Prostate gland (tissue), 2 donors: ENCODE measurements around the gene PROS1.
"Not testable (repeated sequence)": the region's sequence is repeated elsewhere in the genome, so short reads cannot be mapped to it uniquely, and the experiment has no call there.

Source experiments
- POLR2AphosphoS5 ChIP-seq: sonication (generic); formaldehyde crosslinking; IDR thresholded peaks from one replicate; pipeline ENCODE4 v1.6.1; 2017; ENCODE audit warnings: antibody characterized with exemption
- TF ChIP-seq, protein P1 (sequence below), 4 experiments: fragments of 200-600 bp in 2 of 4; fragments of 450-650 bp in 2 of 4; sonication (generic) in 2 of 4; IDR thresholded peaks; 1 replicate in 3 of 4; 2 replicates in 1 of 4; pipeline ENCODE4 v1.5.1; 2016 to 2019; ENCODE audit warnings: antibody characterized with exemption in 4 of 4, mild to moderate bottlenecking in 2 of 4, moderate library complexity in 2 of 4

DNA sequence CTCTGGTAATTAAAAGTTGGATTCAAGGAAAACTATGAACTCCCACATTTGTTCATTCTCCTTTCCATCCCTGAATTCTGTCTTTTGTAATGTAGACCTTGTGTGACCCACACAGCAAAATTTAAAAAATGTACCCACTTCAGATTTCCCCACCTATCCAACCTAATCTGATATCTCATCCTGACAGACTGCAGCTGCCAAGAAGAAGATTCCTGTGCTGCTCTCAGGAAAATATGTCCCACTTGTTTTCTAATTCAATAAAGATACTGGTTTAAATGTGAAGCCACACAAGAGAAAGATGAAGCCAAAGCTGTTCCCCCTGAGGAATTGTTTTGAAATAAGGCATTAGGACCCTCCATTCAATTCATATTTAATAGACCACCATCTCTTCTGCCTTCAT, 100.3 kb downstream of the PROS1 start:
- not testable (repeated sequence) for TF ChIP-seq POLR2AphosphoS5
- TF ChIP-seq, protein P1, sequence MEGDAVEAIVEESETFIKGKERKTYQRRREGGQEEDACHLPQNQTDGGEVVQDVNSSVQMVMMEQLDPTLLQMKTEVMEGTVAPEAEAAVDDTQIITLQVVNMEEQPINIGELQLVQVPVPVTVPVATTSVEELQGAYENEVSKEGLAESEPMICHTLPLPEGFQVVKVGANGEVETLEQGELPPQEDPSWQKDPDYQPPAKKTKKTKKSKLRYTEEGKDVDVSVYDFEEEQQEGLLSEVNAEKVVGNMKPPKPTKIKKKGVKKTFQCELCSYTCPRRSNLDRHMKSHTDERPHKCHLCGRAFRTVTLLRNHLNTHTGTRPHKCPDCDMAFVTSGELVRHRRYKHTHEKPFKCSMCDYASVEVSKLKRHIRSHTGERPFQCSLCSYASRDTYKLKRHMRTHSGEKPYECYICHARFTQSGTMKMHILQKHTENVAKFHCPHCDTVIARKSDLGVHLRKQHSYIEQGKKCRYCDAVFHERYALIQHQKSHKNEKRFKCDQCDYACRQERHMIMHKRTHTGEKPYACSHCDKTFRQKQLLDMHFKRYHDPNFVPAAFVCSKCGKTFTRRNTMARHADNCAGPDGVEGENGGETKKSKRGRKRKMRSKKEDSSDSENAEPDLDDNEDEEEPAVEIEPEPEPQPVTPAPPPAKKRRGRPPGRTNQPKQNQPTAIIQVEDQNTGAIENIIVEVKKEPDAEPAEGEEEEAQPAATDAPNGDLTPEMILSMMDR (IDR thresholded peaks at IDR 0.05), result not testable (repeated sequence)
